HUDEP-2 (cell line): ENCODE data around the gene UGT1A6.

Experiments
- DNase-seq, 76 experiments: peaks; one replicate each; lab custom pipeline; 2025; ENCODE audit not compliant: unreplicated experiment in 76 of 76; lab: John Stamatoyannopoulos, UW

The UGT1A6 gene

GRCh38 chr2:233798335-233799086 is 105.8 kb downstream of the UGT1A6 start:
- no peak for DNase-seq

DNA sequence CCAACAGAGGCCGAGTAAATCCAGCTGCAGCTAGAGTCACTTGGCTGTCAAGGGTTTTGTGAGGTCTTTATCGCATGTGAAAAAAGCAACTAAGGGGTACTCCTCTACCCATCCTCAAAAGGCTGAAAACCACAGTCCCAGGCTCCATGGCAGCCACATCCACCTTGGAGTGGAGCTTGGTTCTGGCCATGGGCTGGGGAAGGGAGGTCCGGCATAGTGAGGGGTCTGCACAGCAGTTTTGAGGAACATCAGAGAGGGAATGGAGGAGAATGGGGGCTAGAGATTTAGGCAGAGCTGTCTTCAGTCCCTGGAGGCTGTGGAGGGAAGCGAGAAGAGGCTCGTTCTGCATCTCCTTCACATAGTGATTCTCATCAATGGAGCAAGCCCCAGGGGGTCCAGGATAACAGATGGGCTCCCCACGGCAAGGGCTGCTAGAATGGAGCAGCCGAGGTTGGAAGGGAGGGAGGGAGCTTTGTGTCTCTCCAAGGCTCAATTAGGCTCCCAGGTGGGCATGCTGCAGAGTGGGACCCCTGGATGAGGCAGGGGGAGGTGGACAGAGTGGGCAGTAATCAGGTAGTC is 106.5 kb downstream of the UGT1A6 start:
- DNase-seq: no peak

- no peak for DNase-seq
Observed at GRCh38 chr2:233799716-233800115, 107.0 kb downstream of the UGT1A6 start.

- no peak for DNase-seq
Observed at GRCh38 chr2:233800208-233800607, 107.5 kb downstream of the UGT1A6 start.

DNA sequence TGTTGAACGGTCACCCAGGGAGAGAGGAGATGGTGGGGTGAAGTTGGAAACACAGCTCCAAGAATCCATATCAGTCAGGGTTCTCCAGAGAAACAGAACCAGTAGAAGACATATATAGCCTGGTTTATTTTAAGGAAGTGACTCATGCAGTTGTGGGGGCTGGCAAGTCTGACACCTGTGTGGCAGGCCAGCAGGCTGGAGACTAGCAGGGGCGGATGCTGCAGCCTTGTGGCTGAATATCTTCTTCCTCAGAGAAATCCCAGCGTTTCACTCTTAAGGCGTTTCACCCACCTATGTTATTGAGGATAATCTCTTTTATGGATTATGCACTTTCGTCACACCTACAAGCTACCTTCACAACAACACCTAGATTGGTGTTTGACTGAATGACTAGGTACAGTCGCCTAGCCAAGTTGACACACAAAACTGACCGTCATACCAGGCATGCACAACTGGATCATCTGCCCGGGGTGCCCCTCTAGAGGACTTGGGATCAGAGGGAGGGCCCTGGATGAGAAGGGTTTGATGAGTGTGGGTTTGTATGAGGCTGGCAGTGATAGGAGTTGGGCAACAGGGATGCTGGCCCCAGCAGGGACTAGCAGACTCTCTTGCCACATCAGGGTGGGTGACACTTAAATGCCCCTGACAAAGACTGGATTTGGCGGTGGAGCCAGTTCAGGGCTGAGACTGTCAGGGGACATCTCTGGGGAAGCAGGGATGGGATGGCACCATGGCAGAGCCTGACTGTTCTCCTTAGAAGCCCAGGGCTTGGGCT is 108.9 kb downstream of the UGT1A6 start:
- no peak for DNase-seq

DNA sequence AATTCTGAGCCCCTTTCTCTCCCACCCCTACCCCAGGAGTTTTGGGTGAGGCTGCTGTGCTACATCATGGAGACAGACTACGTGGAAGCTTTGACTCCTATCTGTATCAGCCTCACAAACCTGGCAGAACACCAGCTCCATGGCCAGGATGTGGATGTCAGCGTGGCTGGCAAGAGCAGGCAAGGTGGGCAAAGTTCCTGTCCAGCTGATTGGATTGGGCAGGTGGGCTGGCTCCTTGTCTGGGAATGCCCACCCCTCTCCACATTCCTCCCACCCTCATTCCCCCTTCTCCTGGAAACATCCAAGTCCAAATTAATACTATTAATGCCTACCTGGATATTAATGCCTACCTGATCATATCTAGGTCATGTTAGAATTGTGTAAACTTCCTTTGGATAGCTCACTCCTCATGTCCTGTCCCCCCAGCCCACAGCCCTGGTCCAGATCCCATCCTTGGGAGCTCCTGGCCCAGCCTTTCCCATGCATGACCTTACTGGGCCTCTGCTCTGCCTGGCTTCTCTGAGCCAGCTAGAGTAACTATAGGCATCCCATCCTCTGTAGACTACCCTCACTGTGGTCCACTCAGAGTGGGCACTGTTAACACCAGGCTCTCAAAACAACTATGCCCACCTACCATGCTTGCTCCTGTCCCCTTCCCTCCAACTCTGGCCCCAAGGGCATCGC is 109.6 kb downstream of the UGT1A6 start:
- DNase-seq: no peak

- no peak for DNase-seq
Observed at GRCh38 chr2:233803292-233803911, 110.7 kb downstream of the UGT1A6 start.

DNA sequence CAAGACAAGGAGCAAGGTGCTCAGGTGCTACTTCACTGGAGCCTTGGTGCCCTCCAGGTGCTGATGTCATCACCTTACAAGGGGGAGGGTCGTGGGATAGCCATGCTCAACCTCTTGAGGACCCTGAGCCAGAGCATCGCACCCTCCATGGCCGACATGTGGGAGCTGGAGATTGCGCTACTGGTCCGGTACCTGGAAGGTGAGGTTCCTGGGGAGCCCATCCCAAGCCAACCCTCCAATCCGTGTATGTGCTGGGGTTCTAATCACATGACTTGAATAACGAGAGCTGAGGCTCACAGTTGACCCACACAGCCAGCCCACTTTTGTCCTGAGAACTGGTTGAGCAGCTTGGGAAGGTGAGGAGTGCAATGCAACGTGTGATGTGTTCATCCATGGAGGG is 111.3 kb downstream of the UGT1A6 start:
- no peak for DNase-seq

DNA sequence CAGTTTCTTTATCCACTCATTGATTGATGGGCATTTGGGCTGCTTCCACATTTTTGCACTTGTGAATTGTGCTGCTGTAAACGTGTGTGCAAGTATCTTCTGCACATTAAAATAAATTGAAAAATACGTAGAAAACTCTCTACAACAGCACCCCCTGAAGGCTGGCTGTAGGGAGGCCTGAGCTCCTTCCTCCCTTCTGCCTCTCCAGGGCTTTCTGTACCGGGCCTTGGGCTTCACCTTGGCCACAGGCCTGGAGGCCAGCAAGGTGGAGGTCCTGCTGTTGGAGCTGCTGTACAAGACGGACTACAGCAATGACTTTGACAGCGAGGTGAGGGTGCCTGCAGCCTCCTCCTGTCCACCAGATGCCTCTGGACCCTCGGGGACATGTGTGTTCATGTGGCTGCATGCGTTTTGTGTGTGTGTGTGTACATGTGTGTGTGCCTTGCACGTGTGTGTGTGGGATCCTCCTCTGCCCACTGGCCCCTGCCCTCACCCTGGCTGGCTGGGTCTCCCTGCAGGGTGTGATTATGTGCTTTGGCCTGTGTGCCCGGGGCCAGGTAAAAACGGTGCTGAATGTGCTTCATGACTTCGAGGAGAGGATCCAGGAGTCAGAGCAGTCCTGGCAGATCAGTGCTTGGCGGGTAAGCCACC is 114.7 kb downstream of the UGT1A6 start:
- DNase-seq: peak in 1 of 76 experiments; percentile 15

DNA sequence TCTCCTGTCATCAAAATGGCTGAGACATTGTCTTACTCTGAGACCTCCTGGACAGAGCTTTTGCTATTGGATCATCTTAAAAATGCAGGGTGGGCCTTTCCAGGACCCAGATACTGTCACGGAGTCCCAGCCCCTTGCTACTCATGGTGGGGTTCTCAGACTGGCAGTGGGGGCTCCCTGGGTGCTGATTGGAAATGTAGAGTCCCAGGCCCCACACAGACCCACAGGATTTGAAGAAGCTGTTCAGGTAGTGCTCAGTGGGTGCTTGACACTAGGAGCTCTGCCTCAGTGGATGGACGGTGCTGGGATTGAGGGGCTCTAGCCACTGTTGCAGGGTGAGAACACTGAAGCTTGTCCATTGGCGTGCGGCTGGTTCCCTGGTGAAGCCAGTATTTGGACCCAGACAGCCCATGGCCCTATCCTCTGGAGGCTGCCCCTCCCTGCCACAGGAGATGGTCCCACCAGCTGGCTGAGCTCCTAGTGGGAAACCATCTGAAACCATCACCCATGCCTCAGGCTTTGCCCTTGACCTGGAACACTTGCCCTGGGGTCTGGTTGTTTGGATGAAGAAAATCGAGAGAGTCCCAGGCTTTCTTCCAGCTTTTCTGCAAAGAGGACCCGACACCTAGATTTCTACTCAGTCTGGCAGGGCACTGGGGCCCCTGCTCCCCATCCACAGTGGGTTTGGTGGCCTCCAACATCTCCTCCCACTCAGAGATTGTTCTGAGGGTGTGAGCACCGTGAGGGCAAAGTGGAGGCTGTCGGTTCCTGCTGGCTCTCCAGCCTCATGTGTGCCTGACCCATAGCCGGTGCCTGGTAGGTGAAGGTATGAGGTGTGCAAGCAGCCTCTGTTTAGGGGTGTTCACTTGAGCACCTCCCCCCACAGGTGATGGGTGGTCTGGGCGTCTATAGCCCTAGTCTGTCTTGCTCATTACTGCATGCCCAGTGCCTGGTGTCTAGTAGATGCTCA is 115.6 kb downstream of the UGT1A6 start:
- no peak for DNase-seq

DNA sequence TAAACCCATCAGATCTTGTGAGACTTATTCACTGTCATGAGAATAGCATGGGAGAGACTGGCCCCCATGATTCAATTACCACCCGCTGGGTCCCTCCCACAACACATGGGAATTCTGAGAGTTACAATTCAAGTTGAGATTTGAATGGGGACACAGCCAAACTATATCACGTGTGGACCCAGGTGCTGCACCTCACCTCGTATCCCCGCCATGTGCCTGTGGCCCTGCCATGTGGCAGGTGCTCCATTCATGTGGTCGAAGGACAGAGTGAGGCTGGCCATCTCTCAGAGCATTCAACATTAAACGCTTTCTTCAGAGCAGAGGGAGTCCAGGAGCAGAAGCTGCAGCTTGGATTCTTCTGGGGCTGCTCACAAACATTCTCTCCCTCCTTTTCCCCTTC is 117.7 kb downstream of the UGT1A6 start:
- no peak for DNase-seq

DNA sequence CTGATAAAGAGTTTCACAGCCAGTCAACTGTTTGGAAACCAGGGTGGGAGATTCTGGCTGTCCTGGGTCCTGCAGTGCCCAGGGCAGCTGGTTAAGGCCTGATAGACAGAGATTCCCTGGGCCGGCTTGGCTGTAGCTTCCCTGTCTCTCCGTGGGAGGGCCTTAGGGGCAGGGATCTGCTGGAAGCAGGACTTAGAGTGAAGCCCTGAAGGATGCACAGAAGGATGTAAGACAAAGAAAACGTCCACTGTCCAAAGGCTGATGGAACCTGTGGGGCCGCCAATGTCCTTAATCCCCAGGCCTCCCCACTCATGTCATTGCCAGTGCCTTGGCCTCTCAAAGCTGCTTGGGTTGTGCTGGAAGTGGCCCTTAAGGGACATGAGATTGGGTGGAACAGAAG is 118.4 kb downstream of the UGT1A6 start:
- no peak for DNase-seq

DNA sequence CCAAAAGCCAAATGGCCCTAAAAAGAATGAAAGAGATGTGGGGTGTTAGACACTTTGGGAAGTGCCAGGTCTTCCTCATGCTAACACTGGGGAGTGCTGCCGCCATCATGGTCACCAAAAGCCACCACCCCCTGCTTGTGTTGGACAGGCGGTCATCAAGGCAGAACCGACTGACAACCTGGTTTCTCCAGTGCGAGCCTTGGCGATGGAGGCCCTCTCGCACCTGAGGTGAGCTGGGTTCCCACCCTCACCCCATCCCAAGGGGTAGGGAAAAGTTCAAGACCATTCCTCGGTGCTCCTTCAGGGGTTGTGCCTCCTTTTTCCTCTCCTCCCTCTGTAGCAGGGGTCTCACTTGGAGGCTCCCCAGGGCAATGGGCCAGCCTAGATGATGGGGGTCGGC is 119.0 kb downstream of the UGT1A6 start:
- DNase-seq: no peak

GRCh38 chr2:233813236-233814055 is 120.8 kb downstream of the UGT1A6 start:
- no peak for DNase-seq

GRCh38 chr2:233814056-233814835 is 121.6 kb downstream of the UGT1A6 start:
- no peak for DNase-seq

DNA sequence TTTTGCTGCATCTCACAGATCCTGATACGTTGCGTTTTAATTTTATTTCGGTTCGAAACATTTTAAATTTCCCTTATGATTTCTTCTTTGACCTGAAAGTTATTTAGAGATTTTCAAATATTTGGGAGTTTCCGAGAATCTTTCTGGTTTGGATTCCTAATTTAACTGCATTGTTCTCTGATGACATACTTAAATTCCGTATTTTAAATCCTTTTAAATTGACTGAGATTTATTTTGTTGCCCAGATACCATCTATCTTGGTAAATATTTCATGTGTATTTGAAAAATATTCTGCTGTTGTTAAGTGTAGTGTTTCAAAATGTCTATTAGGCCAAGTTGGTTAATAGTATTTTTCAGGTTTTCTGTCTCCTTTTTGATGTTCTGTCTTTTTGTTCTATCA is 123.2 kb downstream of the UGT1A6 start:
- DNase-seq: no peak

GRCh38 chr2:233816334-233816733 is 123.6 kb downstream of the UGT1A6 start:
- no peak for DNase-seq

GRCh38 chr2:233816771-233817170 is 124.1 kb downstream of the UGT1A6 start:
- DNase-seq: no peak
